GM19455 (cell line): ENCODE results near the gene RBFOX1.

Experiments used
- ATAC-seq: cut with Tn5 transposase; IDR thresholded peaks from one replicate; pipeline ENCODE4 v1.9.1; 2021; ENCODE audit not compliant: unreplicated experiment

RBFOX1 gene

DNA sequence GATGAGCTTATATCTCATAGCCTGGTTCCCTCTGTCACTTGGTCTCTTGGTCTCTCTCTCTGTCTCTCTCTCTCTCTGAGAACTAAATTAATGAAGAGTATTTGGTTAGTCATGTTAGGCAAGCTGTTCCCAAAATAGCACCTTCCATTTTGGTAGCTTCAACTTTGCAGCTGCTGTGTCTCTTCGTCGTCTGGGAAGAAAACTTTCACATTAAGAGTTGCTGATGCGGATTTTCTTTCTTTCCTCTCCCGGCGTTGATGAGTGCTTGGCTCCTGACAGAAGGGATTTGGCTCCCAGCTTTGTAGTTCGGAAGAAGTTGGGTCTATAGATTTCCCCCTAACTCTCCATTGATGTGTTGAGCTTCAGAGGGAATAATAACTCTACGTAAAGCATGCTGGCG is at the start of gene RBFOX1:
RBFOX1 (plus strand) TSS at position 235 of the 400 bp plus-strand sequence.
- no peak for ATAC-seq

DNA sequence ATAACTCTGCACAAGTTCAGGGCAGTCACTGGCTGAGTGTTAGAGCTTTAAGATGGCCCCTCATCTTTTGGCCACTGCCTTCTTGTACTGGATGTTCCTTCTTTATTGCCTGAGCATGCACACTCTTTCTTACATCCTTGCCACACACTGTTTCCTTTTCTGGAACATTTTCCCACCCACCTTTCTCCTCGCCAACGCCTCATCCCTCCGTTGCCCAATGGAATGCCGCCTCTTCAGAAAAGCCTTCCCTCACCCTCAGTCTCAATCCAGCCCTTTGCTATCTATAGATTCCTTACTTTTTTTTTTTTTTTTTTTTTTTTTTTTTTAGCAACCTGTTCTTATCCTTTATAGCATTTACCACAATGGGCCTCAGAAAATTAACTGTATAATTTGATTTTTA is 47.9 kb upstream of the RBFOX1 start:
- ATAC-seq: no peak

DNA sequence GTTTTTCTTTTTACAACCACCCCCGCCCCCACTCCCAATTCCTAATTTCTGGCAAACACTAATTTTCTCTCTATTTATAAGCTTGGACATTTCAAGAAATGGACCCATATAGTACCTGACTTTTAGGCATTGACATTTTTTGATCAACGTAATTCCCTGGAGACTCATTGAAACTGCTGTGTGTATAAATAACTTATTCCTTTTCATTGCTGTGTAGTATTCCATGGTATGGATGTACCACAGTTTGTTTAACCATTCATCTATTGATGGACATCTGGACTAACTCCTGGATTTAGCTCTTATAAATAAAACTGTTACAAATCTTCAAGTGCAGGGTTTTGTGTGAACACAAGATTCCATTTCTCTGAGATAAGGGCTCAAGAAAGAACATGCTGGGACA is 47.1 kb upstream of the RBFOX1 start:
- ATAC-seq: no peak

DNA sequence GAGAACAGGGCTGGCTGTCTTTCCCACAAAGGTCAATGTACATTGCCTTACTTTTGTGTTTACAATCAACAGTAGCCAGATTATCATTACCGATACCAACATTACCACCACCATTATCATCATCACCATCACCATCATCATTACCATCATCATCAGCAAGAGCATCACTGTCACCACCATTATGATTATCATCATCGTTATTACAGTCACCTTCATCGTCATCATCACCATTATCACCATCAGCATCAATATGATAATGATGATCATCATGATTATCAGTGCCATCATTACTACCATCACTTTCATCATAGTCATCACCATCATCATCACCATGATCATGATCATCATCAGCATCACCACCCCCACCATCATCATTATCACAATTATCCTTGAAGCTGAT is 43.3 kb upstream of the RBFOX1 start:
- ATAC-seq: no peak

DNA sequence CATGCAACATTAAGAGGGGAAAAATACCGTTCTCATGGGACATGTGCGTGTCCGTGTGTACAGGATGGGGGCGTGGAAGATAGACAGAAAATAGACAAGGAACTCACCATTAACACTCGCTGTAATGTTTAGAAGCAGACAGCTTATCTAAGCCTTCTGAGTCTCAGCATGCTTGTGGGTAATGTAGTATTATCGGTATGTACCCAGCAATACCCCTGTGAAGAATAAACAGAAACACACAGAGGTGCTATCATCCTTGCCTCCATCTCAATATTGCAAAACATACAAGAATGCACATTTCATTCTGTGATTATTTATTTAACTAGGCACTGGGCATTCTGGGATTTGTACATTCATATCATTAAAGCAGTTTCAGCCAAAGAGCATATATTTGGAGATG is 42.0 kb upstream of the RBFOX1 start:
- no peak for ATAC-seq

DNA sequence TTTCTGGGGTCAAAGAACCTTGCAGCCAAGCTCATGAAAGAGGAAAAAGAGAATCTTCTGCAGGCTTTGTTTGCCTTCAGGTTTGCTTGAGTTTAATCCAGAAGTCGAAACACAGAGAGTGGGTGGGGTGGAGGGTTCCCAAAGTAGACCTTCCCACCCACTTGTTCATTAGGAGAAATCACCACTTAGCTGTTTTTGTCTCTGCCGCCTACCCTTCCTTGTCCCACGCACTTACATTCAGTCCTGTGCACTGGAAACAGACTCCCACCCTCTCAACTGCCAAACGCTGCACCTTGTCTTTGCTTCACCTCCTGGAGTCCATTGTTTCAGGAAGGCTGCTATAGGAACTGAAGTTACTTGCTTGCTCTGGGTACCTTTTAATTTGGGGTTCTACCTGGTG is 38.6 kb upstream of the RBFOX1 start:
- ATAC-seq: no peak

DNA sequence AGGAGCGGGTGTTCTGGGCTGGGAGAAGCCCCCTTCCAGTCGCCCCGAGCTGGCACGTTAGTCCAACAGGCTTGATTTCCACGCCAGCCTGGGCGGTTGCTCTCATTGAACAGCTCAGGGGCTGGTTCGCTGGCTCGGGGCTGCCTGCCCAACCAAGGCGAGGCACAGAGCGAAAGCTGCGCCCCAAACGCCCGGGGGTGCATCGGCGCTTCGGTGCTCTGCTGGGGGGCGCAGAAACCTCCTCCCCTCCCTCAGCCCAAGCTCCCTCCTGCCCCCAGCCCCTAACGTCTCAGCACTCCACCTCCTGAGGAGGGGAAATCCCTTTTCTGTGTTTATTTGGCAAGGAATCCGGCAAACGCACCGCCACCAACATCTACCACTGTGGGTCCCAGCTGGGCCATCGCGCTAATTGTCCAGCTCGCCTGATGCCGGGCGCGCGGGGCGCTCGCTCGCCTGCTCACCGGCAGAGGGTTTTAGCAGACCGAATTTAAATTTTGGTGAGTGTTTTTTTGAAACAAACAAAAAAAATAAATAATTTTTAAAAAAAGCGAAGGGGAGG is 29.5 kb upstream of the RBFOX1 start:
- no peak for ATAC-seq

DNA sequence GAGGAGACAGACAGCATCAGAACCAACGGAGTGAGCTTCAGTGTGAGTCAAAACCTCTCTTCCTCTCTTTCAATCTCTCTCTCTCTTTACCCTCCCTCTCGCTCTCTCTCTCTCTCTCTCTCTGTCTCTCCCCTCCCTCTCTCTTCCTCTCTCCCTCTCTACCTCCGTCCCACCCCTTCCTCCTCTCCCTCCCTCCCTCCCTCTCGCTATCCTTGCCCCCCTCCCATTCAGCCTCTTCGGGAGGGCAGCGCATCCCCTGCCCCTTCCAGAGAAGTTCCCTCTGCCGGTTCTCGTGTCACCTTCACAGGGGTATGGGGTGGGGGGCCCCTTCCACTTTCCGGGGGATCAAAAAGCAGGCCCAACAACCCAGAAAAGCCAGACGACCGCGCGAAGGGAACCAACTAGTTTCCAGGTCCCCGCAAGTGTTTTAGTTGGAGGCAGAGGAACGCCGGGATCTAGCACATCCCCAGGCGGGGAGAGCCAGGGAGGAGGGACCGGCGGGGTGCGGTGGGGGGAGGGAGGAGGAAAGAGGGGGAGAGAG is 28.9 kb upstream of the RBFOX1 start:
- ATAC-seq: no peak

DNA sequence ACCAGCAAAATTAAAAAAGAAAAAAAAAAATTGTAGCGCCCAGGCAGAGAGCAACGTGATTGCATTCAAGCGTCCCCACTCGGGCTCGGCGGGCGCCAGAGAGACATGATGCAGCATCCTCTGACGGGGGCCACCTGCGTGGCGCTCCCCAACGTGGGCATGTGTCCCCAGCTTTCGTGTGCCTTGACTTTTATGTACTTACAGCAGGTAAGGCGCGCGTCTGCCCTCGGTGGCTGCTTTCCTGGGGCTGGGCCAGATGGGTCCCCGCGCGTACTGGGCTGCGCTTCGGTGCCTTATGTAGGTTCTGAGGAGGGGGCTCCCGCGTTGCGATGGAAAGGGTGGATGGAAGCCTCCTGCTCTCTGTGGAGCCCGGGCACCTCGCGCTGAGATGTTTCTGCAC is 28.4 kb upstream of the RBFOX1 start:
- no peak for ATAC-seq

DNA sequence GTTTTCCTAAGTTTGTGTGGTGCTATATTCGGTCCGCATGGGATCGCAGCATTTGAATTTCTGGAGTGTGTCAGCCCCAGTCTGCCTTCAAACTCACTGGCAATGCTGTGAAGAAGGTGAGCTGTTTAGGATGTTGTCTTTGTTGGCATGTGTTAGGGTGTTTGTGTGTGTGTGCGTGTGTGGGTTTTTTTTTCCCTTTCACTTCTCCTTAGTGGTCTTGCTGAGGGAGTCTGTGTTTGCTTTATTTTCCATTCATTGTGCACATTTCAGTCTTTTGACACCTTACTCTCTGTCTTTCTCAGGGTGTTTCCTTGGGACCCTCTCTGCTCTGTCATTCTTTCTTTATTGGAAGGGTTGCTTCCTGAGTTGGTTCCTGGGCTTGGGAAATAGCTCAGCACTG is 27.7 kb upstream of the RBFOX1 start:
- no peak for ATAC-seq

DNA sequence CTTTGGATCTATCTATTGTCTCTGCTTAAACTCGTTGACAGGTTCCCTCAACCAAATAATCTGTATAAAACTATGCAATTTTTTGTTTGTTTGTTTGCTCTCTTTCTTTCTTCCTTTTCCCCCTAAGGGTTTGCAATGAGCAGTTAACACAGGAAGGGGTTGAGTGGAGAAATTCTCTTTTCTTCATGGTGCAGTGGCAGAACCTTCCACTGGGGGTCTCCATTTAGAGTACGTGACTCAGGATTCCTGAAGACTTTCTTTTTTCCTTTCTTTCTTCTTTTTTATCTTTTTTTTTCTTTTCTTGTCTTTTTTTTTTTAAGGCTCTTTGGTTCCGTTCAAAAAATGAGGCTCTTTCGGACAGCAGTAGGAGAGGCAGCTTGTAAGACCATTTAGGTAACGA is 19.5 kb upstream of the RBFOX1 start:
- no peak for ATAC-seq

DNA sequence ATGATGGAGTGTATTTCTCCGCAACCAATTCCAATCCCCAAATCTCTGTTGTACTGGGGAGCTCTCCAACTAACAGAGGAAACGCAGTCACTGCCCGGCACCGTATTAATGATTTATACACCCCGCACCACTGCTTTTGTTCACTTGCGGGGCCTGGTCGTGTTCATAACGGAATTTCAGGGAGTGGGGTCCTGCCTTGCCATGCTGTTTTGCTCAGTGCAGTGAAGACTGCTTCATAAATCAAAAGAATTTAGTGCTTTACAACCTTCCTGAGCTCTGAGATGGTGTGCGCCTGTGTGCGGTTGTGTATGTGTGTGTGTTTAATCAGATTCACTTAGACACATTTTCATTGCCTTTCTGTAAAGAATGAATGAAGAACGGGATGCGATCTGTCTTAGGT is 18.5 kb upstream of the RBFOX1 start:
- ATAC-seq: no peak

DNA sequence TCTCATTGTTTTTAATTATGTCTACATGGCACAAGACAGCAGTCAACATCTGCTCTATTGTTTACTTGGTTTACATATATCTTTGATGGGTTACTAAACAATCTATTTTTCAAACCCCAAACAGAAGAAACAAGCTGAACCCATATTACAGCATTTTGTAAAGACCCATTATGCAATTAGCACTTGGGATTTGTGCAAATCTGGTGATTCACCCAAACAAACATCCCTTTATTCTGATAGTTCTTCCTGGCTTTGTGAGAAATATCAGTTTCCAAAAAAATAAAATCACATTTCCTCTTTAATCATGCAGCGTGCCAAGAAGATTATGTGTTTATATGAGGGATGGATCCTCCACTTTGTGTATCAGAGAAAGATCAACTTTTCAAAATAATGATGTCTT is 16.8 kb upstream of the RBFOX1 start:
- ATAC-seq: no peak

DNA sequence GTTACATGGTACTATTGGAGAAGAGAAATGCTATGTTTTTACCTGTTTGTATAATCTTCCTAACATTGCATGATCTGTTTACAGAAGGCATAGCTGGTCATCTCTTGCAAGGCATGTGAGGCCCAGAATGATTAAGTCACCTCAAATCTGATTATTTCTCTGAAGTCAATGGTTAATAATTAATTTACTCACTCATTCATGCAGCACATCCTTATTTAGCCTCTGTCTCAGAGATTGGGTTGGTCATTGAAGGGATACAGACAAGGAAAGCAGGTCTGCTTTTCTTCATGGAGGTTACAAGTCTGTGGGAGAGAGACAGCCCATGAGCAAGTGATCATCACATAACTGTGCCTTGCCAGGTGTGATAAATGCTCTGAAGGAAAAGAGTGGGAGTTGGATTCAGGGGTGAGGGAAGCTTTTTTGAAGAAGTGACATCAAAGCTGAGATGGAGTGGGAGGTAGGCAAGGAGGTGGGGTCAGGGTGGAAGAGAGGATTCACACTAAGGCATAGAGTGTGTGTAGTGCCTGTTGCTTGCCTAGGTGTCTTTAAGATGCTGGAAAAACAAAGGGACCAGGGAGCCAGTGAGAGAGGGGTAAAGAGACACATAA is 16.3 kb upstream of the RBFOX1 start:
- no peak for ATAC-seq

DNA sequence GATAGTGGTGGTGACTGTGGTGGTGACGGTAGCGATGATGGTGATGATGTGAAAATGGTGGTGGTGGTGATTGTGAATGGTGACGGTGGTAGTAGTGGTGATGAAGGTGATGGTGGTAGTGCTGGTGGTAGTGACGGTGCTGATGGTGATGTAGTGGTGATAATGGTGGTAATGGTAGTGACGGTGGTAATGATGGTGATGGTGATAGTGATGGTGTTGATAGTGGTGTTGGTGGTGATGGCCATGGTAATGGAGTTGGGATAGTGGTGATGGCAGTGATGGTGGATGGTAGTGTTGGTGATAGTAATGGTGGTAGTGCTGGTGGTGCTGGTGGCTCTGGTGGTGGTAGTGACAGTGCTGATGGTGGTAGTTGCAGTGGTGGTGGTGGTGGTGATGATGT is 14.7 kb upstream of the RBFOX1 start:
- no peak for ATAC-seq

DNA sequence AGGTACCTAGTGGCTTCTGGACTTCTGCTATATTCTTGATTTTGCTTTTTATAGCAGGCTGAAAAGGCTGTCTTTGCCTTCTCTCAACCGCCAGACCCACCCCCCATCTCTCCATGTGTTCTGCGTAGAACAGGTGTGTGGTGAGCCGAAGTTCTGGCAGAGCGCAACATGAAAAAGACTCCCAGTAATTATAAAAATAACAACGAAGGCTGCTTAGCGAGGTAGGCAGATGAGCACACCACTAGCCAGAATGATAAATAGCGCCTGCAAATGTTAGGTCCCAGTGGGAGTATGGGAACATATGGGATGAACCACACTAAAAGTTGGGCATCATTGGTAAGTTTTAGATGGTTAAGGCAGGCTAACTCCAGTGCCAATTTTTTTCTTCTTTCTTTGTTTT is 14.0 kb upstream of the RBFOX1 start:
- ATAC-seq: no peak

DNA sequence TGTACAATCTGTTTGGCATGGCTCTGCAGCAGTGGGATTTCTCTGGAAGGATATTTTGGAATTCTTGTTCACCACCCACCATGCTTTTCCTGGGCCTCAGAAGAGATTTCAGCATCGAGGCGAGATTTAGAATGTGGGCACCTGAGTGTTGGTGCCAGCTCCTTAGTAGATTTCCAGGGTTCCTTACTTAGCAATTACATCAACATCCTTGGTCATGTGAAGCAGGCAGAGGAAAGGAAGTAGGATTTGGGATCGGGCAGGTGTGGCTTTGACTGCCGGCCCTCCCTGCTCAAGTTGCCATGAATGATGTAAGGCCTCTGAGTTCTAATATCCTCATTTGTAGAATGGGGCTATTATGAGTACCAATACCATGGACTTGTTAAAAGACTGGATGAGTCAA is 13.1 kb upstream of the RBFOX1 start:
- no peak for ATAC-seq

DNA sequence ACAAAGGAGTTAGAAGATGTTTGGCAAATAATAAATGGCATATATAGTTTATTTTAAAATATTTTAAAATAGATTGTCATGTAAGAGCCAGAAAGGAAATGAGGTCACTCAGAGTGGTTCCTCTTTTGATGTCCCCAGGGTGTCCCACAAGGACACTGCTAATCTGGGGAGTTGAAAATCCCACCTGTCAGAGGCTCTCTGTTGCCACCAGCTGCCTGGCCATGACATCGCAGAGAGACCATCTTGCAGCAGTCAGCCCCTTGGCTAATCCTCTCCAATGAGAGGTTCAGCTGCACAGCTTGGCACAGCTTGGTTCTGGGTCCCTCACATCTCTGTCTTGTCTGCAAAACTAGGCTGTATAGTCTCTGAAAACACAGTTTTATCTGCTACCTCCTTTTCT is 11.0 kb upstream of the RBFOX1 start:
- no peak for ATAC-seq

DNA sequence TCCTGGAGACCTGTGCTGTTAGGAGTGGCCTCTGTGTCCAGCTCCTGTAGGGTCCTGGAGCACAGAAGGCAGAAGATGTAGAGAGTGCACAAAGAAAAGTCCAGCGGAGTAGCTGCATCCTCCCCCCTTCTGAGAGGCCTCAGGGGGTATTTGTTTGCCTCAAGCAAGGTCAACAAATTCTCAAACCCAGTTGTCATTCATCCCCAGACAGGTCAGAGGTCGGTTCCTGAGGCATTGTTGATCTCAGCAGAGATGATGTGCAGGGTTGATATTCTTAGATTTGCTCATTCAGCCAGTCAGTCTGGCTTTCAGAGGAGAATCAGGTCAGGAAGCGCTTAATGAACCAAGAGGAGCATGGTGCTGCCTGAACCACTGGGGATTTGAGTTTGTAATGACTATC is 8.3 kb upstream of the RBFOX1 start:
- ATAC-seq: no peak

DNA sequence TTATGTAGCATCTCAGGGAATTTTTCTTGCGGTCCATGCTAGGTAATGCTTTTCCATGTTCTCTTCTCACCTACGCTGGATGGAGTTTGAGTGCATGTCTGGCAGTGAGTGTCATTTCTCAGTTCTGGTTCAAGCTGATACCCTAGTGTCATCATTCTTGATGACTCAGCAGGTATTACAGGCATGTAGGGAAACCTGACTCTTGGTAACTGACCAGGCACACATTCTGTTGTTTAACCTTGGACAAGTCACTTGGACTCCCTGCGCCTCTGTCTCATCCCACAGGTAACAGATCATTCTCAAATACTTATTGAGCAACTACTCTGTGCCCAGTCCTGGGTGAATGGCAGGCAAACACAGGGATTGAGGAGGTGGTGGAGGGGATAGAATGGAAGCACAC is 6.8 kb upstream of the RBFOX1 start:
- no peak for ATAC-seq

DNA sequence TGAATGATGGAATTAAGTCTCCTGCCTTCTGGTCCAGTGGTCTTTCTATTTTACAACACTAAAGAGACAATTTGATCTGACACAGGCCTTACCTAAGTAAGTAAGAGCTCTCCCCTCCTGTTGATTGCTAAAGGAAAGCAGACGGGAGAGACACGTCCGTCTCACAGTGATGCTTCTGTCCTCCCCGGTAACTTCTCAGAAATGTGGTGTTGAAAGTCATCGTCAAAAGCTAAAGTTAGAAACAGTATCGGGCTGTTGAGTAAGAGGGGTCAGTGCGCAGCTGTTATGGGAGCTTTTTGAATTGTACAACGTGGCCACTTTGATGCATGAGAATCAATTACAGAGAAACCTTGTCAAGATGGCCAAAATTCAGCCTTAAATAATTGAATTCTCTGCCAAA is 1.9 kb upstream of the RBFOX1 start:
- no peak for ATAC-seq

DNA sequence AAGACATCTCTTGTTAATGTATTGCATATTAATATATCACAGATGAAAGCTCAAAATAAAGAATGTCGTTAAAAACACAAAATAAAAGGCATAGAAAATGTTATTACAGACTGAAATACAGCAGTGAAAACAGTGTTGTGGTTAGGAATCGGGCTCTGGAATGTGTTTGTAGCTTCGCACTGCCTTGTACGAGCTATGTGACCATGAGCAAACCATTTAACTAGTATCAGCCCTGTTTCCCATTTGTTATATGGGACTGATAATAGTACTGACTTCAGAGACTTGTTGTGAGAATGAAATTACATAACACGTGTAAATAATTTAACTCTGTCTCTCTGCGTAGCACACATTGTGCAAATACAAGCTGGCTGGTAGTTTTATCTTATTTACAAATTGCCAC is 648 bp upstream of the RBFOX1 start:
- no peak for ATAC-seq

DNA sequence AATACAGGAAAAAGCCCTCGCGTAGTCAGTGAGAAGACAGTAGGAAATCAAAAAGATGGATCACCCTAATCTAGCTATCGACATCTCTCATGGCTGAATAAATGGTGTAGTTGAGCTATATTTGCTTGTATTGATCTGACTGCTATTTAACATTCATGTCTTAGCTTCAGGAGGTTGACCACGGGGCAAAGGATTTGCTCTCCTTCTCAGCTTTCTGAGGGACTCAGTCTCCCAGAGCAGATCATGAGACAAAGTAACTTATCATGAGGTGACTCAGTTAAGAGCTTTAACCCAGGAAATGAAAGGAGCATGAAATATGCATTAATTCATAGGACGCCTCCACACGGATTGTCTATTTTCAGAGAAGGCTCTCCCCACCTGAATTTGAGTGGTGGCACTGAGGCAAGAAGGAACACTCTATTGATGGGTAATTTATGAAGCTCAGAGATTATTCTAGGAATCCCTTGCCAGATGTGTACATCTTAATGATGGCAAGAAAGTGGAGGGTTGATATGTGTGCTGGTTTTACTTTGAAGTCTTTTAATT is 608 bp downstream of the RBFOX1 start:
- ATAC-seq: no peak
